Mesothelial cell of epicardium (in vitro differentiated cells): ENCODE data around the gene SPRED1. TPM values are rescaled to one million over a fixed set of nuclear protein-coding genes. Genes with fewer than 3 reads are reported as not detected.

ENCODE experiments used
- DNase-seq, 2 experiments: peaks; one replicate each; pipeline ENCODE4 v3.0.0; 2021; ENCODE audit warnings: low spot score in 2 of 2; ENCODE audit not compliant: unreplicated experiment in 2 of 2
- H3K27ac Mint-ChIP-seq: 2 replicates; pipeline ENCODE4 v1.8.0; 2021; ENCODE audit warnings: mixed read lengths
- H3K27me3 Mint-ChIP-seq: 2 replicates; pipeline ENCODE4 v1.8.0; 2021; ENCODE audit warnings: low read depth, mixed read lengths
- H3K36me3 Mint-ChIP-seq: 2 replicates; pipeline ENCODE4 v1.8.0; 2021; ENCODE audit warnings: mixed read lengths
- H3K4me1 Mint-ChIP-seq: 2 replicates; pipeline ENCODE4 v1.8.0; 2021; ENCODE audit warnings: mixed read lengths
- H3K4me3 Mint-ChIP-seq: 2 replicates; pipeline ENCODE4 v1.8.0; 2021; ENCODE audit warnings: mild to moderate bottlenecking, moderate library complexity, mixed read lengths
- H3K9me3 Mint-ChIP-seq: 2 replicates; pipeline ENCODE4 v1.8.0; 2021; ENCODE audit warnings: mixed read lengths
- CTCF ChIP-seq: fragments of 200-600 bp; sonication (generic); IDR thresholded peaks from one replicate; pipeline ENCODE4 v1.5.0; 2021; ENCODE audit warnings: antibody characterized with exemption; ENCODE audit not compliant: unreplicated experiment
- total RNA-seq: library from RNA; stranded (reverse); gene quantifications from 3 replicates; pipeline ENCODE4 v1.2.1, GENCODE V29; 2021

SPRED1 gene
- total RNA-seq, 1 donor from 2014 or later: 39.9 TPM

GRCh38 chr15:38217191-38217595 lies 35.4 kb upstream of the SPRED1 start:
- no peaks in the 10 kb centered on the region for H3K36me3 Mint-ChIP-seq
- peaks cover 43% of the 10 kb centered on the region for H3K4me1 Mint-ChIP-seq
- no peaks in the 10 kb centered on the region for H3K9me3 Mint-ChIP-seq
- peak overlapping the region; percentile 76 for H3K27ac Mint-ChIP-seq
- no peak for DNase-seq
- H3K4me3 Mint-ChIP-seq: peak overlapping the region; percentile 9
- no peak for TF ChIP-seq CTCF
- no peaks in the 10 kb centered on the region for H3K27me3 Mint-ChIP-seq

- Mint-ChIP-seq H3K27ac (peak overlapping the region; percentile 66), H3K27me3 (no peaks in the 10 kb centered on the region), H3K36me3 (no peaks in the 10 kb centered on the region), H3K4me3 (no peak overlapping the region), H3K4me1 (peaks cover 37% of the 10 kb centered on the region), H3K9me3 (no peaks in the 10 kb centered on the region)
- DNase-seq: no peak
- no peak for TF ChIP-seq CTCF
These were observed 34.6 kb upstream of the SPRED1 start for GRCh38 chr15:38217788-38218609.

DNA sequence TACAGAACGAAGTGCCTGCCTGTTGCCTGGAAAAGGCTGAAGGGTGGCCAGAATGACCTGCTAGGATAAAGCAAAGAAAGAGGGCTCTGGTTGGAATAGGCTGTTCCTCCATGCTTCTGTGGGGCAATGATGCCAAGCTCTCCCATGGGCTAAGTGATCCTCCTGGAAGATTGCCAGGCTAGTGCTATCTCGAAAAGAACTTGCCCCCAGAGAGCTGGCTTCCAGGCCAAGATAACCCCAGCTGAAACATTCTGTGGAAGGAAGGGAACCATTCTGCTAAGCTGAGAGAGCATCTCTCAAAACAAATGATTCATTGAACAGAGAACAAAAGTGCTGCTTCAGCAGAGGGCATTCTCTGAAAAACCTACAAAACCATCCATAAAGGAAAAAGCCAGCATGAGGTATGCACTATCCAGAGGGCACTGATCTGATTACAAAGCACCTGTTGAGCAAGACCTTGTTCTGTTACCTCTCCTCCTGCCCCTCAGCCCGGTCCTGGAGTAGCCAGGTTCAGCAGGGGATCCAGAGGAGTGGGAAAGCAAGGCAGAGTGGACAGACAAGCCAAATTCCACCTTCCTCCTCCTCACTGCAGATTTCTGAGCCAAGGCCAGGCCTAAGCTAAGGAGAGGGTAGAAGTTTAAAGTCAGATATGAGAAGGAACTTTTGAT lies 31.9 kb upstream of the SPRED1 start:
- H3K4me3 Mint-ChIP-seq: no peak overlapping the region
- no peaks in the 10 kb centered on the region for H3K9me3 Mint-ChIP-seq
- DNase-seq: no peak
- no peak overlapping the region for H3K27ac Mint-ChIP-seq
- no peaks in the 10 kb centered on the region for H3K36me3 Mint-ChIP-seq
- TF ChIP-seq CTCF: no peak
- H3K27me3 Mint-ChIP-seq: no peaks in the 10 kb centered on the region
- H3K4me1 Mint-ChIP-seq: peaks cover 36% of the 10 kb centered on the region

GRCh38 chr15:38224486-38224885 lies 28.1 kb upstream of the SPRED1 start:
- no peak for TF ChIP-seq CTCF
- Mint-ChIP-seq H3K4me1 (peaks cover 31% of the 10 kb centered on the region), H3K27me3 (no peaks in the 10 kb centered on the region), H3K9me3 (no peaks in the 10 kb centered on the region), H3K4me3 (no peak overlapping the region), H3K36me3 (no peaks in the 10 kb centered on the region), H3K27ac (no peak overlapping the region)
- DNase-seq: no peak

DNA sequence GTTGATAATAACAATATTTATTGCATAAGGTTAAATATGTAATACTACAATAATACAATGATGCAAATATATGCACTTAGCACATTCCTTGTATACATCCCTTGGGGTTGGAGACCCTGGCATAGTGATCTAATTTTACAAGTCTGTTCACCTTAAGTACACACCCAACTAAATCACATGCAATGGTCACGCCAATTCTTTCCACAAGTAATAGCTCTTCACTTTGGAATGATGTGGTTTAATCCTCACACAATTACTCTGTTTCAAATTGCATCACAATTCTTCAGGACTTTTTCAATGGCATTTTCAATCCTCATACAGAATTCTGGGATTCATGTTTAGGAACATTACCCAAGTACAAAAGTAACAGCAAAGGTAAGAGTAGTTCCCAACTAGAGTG lies 27.3 kb upstream of the SPRED1 start:
- Mint-ChIP-seq H3K4me1 (peaks cover 31% of the 10 kb centered on the region), H3K27ac (no peak overlapping the region), H3K27me3 (no peaks in the 10 kb centered on the region), H3K4me3 (no peak overlapping the region), H3K9me3 (no peaks in the 10 kb centered on the region), H3K36me3 (no peaks in the 10 kb centered on the region)
- DNase-seq: no peak
- TF ChIP-seq CTCF: no peak
